HepG2 (cell line): ENCODE measurements around the gene ZNF865. TPM values are rescaled to one million over a fixed set of nuclear protein-coding genes. Genes with fewer than 3 reads are reported as not detected.

Source experiments
- ARID5B ChIP-seq: IDR thresholded peaks from 2 replicates; pipeline ENCODE4 v1.4.0; 2020; ENCODE audit warnings: mild to moderate bottlenecking, missing genetic modification reagents
- CREB3 ChIP-seq: sonication (generic); formaldehyde crosslinking; IDR thresholded peaks from 2 replicates; pipeline ENCODE4 v1.5.0; 2020; ENCODE audit warnings: missing genetic modification reagents
- ESRRA ChIP-seq: sonication (generic); formaldehyde crosslinking; IDR thresholded peaks from 2 replicates; pipeline ENCODE4 v1.5.1; 2020; ENCODE audit warnings: mild to moderate bottlenecking, low read depth, missing genetic modification reagents
- FUBP1 ChIP-seq: sonication (generic); formaldehyde crosslinking; IDR thresholded peaks from 2 replicates; pipeline ENCODE4 v1.5.1; 2020; ENCODE audit warnings: missing genetic modification reagents, mild to moderate bottlenecking, borderline replicate concordance
- GMEB2 ChIP-seq: IDR thresholded peaks from 2 replicates; pipeline ENCODE4 v1.6.1; 2016; ENCODE audit warnings: missing biosample characterization, missing genetic modification reagents, low read depth
- HNF4A ChIP-seq: sonication (generic); formaldehyde crosslinking; IDR thresholded peaks from 2 replicates; pipeline ENCODE4 v1.4.0; 2020; ENCODE audit warnings: missing genetic modification reagents
- RBM39 ChIP-seq: fragments of 200-400 bp; formaldehyde crosslinking; IDR thresholded peaks from one replicate; pipeline ENCODE4 v1.6.1; 2018; ENCODE audit warnings: antibody characterized with exemption, mild to moderate bottlenecking, low read depth, low read length; ENCODE audit not compliant: poor library complexity, severe bottlenecking
- TBP ChIP-seq: sonication (generic); formaldehyde crosslinking; IDR thresholded peaks from 2 replicates; pipeline ENCODE4 v1.5.0; 2020; ENCODE audit warnings: missing genetic modification reagents
- THAP8 ChIP-seq: sonication (generic); formaldehyde crosslinking; IDR thresholded peaks from 2 replicates; pipeline ENCODE4 v1.5.1; 2020; ENCODE audit warnings: missing genetic modification reagents, mild to moderate bottlenecking, borderline replicate concordance
- ZNF281 ChIP-seq: sonication (generic); formaldehyde crosslinking; IDR thresholded peaks from 2 replicates; pipeline ENCODE4 v1.4.0; 2020; ENCODE audit warnings: missing genetic modification reagents, borderline replicate concordance
- ZNF644 ChIP-seq: IDR thresholded peaks from 2 replicates; pipeline ENCODE4 v1.6.1; 2016; ENCODE audit warnings: low read depth
- ZNF75D ChIP-seq: sonication (generic); formaldehyde crosslinking; IDR thresholded peaks from 2 replicates; pipeline ENCODE4 v1.8.1; 2023; ENCODE audit warnings: missing genetic modification reagents, mild to moderate bottlenecking, borderline replicate concordance
- ZNF782 ChIP-seq: sonication (generic); formaldehyde crosslinking; IDR thresholded peaks from 2 replicates; pipeline ENCODE4 v1.4.0; 2020; ENCODE audit warnings: missing genetic modification reagents, mild to moderate bottlenecking, borderline replicate concordance
- ZNF788 ChIP-seq: sonication (generic); formaldehyde crosslinking; IDR thresholded peaks from 2 replicates; pipeline ENCODE4 v1.5.0; 2020; ENCODE audit warnings: mild to moderate bottlenecking, missing genetic modification reagents, borderline replicate concordance
- ZNF790 ChIP-seq: sonication (generic); formaldehyde crosslinking; IDR thresholded peaks from 2 replicates; pipeline ENCODE4 v1.8.0; 2022; ENCODE audit warnings: missing genetic modification reagents, mild to moderate bottlenecking, borderline replicate concordance
- polyA plus RNA-seq, 8 experiments: library from polyadenylated mRNA; depleted of rRNA in 3 of 8; stranded (reverse) in 7 of 8; unstranded in 1 of 8; fragments of >200 nt; fragmentation: Illumina TruSeq in 4 of 8; extraction: Trizol in 4 of 8; gene quantifications; 2 replicates each; pipeline versions ENCODE4 v1.2.1 to v1.2.3, GENCODE V29; 2011 to 2016; ENCODE audit warnings: low read depth in 4 of 8, missing spikeins in 1 of 8, mixed read lengths in 1 of 8; ENCODE audit not compliant: insufficient read depth in 1 of 8
- total RNA-seq, 5 experiments: library from RNA; depleted of rRNA; stranded (reverse); fragments of >200 nt; fragmentation: Illumina TruSeq; extraction: Trizol; gene quantifications; 2 replicates each; pipeline ENCODE4 v1.2.3, GENCODE V29; 2016; ENCODE audit warnings: low read depth in 1 of 5

The ZNF865 gene
- total and polyA plus RNA-seq, 2 of the 13 experiments (the other 11 are each of a cell fraction or from before 2014, with no cell fraction given): 0.93 to 1.0 TPM

- TF ChIP-seq GMEB2 (CRISPR knock-in tag): no peak
- no peak for TF ChIP-seq TBP
- TF ChIP-seq RBM39: peak; percentile 62
- no peak for TF ChIP-seq ZNF644
- TF ChIP-seq CREB3 (CRISPR knock-in tag): peak; percentile 20; the same call in 1 of the 2 replicates
- no peak for TF ChIP-seq HNF4A (CRISPR knock-in tag)
- peak; percentile 31; the same call in 1 of the 2 replicates for TF ChIP-seq ZNF782 (CRISPR knock-in tag)
- TF ChIP-seq ZNF788 (CRISPR knock-in tag): peak; percentile 84; the same call in 1 of the 2 replicates
- peak; percentile 20; the same call in 1 of the 2 replicates for TF ChIP-seq THAP8 (CRISPR knock-in tag)
- no peak for TF ChIP-seq ZNF75D (CRISPR knock-in tag)
- TF ChIP-seq ZNF790 (CRISPR knock-in tag): peak; percentile 77; the same call in 1 of the 2 replicates
- TF ChIP-seq ARID5B (CRISPR knock-in tag): peak; percentile 32; the same call in 1 of the 2 replicates
- TF ChIP-seq FUBP1: no peak
- peak; percentile 74 for TF ChIP-seq ZNF281 (CRISPR knock-in tag)
- TF ChIP-seq ESRRA (CRISPR knock-in tag): no peak
These were observed 37.8 kb downstream of the ZNF865 start, which contains the start of gene ZNF581 (continued) for GRCh38 chr19:55643003-55643886.
